HG03039 (cell line): ENCODE measurements around the gene PDGFB.

ENCODE experiments used
- ATAC-seq: cut with Tn5 transposase; IDR thresholded peaks from one replicate; pipeline ENCODE4 v1.9.1; 2021; ENCODE audit warnings: mild to moderate bottlenecking, moderate library complexity; ENCODE audit not compliant: unreplicated experiment

Gene PDGFB

DNA sequence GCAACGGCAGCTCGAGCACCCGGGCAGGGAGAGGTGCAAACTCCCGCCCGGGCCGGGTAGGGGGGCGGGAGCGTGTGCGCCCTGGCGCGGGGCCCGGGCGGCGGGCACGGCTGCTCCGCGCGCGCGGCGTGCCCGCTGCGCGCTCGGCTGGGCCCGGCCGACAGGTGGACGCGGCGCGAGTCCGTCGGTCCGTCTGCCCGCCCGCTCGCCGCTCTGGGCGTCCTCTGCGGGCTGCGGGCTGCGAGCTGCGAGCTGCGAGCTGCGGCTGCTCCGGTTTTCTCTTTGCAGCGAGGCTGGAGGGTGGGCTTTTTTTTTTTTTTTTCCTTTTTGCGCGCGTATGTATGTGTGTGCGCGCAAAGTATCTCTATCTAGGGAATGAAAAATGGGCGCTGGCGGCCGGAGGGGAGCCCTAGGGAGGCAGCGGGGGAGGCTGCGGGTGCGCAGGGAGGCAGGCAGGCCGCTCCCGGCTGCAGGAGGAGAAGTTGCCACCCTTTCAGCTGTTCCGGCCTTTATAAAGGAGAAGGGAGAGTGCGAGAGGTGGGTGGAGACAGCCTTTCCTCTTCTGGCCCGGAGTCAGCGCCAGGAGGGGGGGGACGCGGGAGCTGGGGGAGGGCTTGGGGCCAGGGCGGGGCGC lies at the start of gene PDGFB:
Gene PDGFB, minus strand, starts transcription at position 487 of the 634 bp plus-strand sequence. CDS start 1,019 bp downstream, outside the sequence.
- ATAC-seq, result no peak

DNA sequence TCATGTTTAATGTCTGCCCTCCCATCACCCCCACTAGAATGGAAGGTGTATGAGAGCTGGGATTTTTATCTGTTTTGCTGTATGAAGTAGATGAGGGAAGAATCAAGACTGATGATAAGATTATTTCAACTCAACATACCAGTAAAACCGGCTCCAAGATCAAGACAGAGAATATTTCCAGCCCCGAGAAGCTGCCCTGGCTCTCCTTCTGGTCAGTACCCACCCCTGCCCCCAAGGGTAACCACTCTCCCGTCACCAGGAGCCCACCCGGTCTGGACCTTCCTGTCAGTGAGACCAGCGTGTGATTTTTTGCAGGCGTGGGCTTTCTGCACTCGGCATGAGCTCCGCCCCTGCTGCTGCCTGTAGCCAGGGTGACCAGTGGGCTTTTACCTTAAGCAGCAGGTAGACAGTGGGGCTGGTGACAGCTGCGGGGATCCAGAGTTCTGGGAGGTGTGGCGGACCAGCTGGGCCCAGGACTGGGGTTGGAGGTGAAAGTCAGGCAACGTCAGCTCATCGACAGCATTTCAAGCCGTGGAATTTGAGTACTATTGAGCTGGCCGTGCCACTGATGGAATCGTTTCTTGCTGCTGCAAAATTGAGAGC lies 49.1 kb upstream of the PDGFB start:
- ATAC-seq, result no peak

DNA sequence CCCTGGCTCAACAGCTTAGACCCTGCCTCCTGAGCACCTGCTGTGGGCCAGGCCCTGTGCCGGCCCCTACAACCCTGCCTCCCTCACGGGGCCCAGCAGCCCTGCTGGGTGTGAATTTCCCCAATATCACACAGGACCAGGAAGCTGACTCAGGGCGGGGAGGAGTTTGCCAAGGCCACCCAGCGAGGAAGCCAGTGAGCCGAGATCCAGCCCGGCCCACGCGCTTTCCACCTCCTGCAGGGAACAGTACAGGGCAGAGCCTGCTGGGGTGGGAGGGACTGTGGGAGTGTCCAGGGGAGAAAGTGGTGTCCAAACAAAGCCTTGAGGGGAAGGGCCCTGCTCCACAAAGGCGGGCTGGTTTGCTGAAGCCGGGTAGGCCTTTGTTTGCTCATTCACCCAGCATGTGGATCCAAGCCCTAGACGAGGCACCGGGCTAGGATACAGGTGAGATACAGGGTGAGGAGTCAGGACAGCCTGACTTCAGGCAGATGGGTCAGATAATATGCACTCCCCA lies 47.8 kb upstream of the PDGFB start:
- no peak for ATAC-seq

DNA sequence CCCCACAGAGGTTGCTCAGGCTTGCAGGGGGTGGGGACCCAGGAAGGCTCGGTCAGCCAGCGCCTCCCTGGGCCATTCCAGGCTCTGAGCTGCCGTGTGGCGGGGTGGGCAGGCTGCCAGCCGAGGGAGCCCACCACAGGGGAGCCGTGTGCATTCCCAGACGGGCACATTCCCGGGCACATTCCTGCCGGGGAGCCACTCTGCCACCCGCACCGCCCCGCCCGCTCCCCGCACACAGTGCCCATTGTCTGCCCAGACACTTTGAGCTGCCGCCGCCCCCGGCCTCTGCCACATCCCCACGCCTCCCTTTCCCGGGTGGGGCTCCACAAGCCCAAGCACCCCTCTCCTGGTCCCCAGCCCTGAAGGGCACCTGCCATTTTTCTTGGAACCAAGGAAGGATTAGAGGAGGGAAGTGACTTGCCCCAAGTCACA lies 47.3 kb upstream of the PDGFB start:
- ATAC-seq, result no peak

DNA sequence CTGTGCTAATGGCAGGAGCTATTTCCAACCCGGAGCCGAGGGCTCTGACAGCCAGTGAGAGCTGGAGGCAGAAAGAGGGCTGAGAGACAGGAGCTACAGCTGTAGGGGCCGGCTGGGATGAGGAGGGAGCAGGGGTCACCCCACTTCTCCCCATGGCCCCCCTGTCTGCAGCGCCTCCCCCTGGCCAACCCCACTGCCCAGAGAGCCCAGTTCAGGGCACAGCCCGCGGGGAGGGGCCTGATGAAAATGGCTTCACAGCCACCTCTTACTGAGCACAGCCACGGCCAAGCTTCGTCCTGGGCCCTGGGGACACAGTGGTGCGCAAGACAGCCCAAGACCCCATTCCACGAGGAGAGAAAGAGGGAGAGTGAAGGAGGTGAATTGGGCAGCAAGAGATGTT lies 46.7 kb upstream of the PDGFB start:
- ATAC-seq, result no peak

DNA sequence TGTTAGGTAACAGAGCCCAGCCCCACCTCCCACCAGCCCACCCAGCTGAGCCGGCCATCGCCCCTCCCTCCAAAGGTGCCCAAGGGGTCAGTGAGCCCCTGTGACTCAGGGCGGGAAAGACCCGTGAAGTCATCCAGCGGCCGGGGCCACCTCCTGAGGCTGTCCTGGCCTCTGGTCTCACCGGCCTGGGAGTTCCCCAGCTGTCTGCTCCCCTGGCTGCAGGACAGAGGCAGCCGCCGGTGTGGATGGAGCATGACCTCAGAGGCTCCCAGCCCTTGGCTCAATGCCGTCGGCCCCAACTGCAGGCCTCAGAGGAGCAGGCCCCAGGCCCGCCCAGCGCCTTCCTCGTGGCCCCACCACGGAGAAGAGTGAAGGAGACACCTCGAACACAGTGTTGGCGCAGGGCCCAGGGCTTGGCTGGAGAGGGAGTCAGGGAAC lies 46.0 kb upstream of the PDGFB start:
- ATAC-seq, result no peak

DNA sequence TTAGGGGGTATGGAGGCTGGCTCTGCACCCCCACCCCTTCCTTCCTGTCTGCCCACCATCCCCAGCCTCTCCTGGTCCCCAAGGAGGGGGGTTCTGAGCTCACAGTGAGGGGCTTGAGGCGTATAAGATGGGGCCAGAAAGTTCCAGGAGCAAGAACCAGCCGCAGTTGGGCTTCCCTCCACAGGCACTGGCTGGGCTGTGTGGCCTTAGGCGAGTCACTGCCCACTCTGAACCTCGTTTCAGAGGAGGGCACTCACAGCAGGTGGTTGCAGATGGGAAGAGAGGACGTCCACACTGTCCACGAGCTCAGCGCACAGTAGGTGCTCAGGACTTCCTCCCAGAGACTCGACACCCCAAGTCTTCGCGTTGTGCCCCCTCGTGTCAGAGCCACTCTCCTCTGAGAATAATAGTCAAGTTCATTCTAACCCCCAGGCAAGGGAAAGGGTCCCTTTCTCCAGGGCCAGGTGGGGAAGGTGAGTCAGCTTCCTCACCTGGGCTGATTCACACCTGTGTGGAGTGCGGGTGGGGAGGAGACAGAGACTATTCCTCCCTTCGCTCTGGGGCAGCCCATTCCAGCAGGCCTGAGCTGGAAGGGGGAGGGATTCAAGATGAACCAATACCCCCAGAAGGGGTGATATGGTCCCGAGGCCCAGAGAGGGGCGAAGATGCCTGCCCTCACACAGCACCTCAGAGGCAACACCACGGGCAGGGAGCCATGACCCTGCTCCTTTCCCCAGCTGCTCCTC lies 45.4 kb upstream of the PDGFB start:
- ATAC-seq, result no peak

DNA sequence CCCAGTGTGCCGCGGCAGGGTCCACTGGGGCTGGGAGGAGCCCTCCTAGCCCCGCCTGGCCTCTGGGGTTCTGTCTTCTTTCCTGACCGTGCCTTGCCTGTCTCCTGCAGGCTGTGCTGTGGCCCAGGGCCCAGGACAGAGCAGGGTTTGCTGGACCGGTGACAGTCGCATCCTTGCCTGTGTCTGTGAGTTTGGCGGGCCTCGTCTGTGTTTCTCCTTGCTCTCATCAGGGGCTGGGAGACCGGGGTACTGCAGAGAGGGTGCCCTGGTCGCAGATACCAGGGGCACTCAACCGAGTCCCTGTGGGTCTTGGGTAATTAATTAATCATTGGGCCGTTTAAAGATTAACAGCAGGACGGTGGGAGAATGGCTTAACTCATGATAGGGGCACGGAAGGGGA lies 44.8 kb upstream of the PDGFB start:
- ATAC-seq, result no peak

DNA sequence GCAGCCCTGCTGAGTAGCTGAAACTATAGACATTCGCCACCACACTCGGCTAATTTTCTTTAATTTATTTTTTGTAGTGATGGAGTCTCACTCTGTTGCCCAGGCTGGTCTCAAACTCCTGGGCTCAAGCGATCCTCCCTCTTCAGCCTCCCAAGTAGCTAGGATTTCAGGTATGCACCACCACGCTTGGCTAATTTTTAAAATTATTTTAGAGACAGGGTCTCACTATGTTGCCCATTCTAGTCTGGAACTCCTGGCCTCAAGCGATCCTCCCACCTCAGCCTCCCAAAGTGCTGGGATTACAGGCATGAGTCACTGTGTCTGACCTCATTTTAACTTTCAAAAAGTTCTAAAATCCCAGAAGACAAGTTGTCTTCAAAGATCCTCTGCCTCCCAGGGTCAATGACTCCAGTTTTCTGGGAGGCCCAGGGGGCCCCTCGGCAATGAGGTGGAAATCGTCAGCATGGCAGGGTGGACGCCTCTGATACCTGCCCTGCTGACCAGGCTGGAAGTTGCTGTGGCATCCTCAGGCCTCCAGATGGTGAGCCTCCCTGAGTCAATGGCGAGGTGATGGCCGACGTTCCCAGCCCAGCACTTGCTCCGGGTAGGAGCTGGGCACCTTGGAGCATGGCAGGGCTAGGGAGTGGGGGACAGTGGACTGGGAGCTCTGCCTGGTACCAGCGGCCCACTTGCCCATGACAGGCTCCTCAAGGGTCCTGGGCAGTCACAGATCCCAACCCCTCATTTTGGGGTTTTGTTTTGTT lies 43.5 kb upstream of the PDGFB start:
- ATAC-seq, result no peak

DNA sequence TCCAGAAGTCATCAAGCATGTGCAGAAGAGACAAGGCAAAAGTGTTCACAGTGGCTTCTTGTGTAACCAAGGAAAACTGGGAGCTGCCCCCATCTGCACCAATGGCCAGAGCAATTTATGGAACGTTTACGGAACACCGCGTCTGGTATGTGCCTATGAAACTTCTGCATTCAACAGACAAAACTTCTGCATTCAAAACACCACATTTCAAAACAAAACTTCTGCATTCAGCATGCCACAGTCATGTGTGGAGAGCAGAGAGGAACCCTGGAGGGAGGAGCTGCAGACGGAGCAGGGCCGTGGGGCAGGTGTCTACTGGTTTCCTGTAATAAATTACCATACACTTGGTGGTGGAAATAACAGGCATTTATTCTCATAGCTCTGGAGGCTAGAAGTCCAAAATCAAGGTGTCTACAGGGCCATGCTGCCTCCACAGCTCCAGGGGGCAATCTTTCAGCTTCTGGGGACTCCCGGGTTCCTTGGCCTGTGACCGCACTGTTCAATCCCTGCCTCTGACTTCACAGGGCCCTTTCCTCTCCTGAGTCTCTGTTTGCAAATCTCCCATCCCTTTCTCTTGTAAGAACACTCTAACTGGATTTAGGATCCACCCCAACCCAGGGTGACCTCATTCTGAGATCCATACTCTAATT lies 42.4 kb upstream of the PDGFB start:
- ATAC-seq, result no peak

DNA sequence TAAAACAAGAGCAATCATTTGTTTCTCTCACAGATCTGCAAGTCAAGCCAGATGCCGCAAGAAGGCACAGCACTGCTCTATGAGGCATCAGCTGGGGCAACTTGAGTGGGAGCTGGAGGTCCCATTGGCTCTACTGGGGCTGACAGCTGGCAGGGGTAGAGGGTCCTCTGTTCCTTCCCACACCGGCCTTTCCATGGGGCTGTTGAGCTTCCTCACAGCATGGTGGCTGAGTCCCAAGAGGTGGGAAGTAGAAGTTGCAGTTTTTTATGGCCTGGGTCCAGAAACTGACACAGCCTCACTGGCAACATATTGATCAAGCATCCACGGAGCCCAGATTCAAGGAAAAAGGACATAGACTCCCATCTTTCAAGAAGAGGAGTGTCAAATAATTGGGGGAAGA lies 40.2 kb upstream of the PDGFB start:
- no peak for ATAC-seq

DNA sequence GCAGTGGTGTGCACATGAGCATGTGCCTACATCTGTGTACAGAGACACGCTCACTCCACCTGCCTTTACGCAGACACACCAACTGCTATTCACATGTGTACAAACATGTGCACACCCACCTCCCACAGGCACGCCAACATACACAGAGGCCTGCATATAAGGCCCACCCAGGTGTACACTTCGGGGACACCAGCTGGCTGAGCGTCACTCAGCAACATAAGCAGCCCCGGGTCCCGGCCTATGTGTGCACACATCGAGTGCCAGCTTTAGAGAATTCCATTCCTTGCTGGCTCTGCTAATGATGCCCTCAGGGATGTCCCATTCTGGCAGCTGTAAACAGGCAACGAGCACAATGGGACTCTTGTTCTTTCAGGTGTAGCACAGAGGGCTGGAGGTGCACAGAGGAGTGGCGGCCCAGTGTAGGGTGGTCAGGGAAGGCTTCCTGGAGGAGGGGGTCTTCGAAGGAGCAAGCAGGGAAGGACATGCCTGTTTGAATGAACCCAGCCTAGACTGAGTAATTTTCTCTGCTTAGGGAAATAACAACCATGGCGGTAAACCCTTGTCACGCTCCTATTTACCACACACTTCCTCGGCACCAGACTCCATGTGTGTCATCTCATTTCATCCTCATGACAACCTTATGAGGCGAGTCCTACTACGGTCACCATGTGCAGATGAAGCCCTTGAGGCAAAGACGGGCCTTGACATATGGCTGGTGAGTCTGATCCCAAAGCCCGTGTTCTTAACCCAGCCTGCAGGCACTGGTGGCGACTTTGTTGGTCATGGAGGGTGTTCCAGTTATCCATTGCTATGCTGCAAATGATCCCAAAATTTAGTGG lies 39.6 kb upstream of the PDGFB start:
- no peak for ATAC-seq

DNA sequence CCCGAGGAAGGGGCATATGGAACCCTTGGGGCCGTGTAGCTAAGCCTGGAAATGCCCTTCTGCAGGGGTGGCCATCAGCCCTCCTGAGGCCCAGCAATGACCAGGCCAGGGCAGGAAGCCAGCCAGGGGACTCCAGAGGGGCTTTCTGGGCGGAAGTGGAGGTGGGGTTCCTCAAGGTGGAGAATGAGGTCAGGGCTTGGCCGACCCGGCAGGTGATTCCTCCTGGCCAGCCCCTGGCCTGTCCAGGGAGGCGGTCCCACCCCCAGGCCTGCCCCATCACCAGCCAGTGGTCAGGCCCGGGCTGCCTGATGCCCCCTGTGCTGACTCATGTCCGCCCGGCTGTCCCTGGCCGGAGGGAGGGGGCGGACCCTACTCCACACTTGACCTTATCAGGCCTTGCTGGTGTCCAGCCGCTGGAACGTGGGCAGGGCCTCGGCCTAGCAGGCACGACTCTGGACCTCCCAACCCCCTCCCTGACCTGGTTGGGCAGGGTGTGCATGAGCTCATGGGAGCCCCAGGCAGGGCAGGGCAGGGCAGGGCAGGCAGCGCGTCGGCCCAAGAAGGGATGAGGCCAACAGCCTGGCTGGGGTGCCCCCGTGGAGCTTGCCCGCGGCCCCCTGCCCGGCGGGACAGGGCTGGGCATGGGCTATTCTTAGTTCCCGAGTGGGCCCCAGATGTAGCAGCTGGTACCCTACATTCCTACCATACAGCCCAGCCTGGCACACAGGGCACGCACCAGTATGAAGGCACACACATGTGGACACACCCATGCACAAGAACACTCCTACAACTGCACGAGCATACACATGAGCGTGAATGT lies 38.8 kb upstream of the PDGFB start:
- ATAC-seq, result no peak

DNA sequence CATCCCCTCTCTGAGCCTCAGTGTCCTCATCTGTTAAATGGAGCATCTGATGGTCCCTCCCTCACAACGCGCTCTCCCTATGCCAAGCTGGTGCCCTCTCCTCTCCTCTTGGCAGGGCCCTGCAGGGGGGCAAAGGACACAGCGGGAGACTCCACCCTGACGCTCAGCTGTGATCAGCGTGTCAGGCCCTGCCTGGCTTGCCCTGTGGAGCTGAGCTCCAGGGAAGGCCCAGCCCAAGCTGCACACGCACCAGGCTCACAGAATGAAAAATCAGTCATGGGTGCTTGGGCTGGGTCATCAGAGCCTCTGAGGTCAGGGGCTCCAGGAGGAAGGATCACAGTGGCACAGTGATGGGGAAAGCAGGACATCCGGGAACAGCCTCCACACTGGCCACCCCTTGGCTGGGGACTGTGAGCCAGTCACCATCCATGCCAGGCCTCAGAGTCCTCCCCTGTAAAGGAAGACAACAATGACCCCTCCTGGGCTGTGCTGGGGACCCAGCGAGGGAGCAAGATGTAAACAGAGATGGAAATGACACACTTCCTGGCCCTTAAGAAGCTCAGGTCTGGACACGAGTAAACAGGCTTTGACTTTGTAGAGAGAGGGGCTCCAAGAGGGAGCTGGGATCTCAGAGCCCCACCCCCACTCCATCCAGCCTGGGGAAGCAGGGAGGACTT lies 38.0 kb upstream of the PDGFB start:
- ATAC-seq, result no peak

DNA sequence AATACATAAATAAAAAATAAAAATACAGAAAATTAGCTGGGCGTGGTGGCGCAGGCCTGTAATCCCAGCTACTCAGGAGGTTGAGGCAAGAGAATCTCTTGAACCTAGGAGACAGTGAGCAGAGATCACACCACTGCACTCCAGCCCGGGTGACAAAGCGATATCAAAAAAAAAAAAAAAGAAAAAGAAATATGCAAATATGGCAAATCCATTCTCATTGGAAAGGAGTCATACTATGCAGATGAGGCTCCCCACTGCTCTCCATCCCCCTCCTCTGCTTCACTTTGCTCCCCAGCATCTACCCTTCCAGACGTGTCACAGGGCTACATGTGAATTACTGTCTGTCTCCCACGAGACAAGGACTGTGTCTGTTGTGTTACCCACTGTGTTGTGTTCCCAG lies 36.3 kb upstream of the PDGFB start:
- no peak for ATAC-seq

DNA sequence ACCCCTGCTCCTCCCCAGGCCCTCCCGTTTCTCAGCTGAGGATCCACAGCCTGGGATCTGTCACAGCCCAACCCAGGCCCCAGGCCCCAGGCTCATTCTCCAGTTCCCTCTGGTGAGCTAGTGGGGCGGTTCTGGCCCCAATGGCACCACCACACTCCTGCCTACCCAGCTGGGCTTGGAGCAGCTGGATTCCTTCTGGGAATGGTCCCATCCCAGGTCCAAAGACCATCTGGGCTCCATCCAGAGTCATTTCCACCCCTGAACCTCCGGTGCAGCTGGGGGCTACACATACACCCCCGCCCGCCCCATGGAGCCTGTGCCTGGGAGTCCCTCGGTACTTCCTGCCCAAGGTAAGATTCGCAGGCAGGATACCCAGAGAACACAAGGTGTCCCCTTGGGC lies 35.5 kb upstream of the PDGFB start:
- no peak for ATAC-seq

DNA sequence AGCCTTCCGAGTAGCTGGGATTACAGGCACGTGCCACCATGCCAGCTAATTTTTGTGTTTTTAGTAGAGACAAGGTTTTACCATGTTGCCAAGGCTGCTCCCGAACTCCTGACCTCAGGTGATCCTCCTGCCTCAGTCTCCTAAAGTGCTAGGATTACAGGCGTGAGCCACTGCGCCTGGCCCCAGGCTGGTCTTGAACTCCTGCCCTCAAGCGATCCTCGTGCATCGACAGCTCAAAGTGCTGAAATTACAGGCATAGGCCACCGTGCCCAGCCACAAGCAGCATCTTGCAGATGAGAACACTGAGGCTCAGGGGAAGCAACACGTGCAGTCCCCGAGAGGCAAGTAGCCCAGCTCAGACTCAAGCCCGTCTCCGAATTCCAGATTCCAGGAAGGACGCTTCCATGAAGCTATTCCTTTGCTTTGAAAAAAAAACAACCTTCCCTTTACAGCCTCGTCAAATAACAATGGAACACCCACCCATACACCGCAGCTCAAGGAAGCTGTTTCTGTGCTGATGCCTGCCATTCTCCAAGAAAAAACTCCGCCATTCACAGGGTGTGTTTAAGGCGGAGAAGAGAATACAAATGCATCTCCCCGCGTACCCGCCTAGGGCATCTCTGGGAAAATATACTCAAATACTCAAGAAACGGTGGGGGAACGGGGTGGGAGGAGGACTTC lies 34.5 kb upstream of the PDGFB start:
- ATAC-seq, result no peak

DNA sequence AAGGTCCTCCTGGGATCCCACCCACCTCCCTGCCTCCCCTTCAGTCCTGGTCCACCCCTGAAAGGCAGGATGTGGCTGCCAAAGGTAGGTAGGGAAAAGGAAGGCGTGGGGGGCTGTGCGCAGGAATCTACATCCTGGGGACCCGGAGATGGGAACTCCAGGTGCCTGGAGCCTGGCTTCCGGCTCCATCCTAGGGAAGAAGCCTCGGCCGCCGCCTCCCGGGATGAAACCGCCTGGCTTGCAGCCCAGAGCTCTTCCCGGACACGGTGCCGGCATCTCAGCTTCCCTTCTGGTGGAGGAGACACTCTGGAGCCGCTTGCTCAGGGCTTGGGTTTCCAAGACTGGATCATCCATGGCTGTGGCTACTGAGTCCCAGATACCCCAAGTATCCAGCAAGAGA lies 33.3 kb upstream of the PDGFB start:
- no peak for ATAC-seq
